GM19023 (cell line): ENCODE results near the gene ZNF205.
"Not testable (repeated sequence)": the region's sequence is repeated elsewhere in the genome, so short reads cannot be mapped to it uniquely, and the experiment has no call there.

Experiments
- ATAC-seq: cut with Tn5 transposase; IDR thresholded peaks from one replicate; pipeline ENCODE4 v1.9.1; 2021; ENCODE audit warnings: mild to moderate bottlenecking, moderate library complexity; ENCODE audit not compliant: unreplicated experiment

ZNF205 gene

DNA sequence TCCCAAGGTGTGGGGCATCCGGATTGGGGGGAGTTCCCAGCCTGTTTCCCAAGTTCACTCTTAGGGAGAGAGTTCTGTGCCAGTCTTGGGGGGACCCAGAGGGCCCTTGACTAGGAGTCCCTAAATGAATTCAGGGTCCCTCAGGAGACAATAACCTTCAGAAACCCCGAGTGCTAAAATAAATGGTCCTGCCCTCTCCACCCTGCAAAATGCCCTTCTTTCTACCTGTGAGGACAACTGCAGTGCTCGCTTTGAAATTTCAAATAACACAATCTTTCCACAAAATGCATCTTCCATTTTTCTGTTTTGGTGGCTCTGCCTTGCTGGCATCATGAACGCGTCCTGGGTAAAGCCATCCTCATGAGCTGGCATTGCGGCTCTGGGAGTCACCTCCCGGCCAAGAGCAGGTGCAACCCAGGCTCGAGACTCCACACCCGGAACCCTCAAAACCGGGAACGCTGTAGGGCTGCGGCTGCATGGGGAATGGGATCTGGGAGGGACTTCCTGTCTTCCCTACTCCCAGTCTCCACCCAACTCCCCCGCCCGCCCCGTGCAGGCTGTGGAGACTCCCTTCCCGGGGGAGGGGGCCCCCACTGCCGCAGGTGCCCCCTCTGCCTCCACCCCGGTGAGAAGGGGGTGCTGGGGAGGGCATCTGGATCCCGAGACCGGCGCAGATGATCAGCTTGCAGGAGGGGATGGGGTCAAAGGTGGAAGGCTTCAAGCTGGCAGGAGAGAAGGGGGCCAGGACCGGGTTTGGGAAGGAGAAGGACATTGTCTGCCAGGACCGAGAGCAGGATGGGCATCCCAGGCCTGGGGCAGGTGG lies at the start of gene ZNF205:
Gene ZNF205 (plus strand): TSS at position 529 of the 823 bp plus-strand sequence. CDS start 845 bp downstream, outside the sequence.
- ATAC-seq: no peak

DNA sequence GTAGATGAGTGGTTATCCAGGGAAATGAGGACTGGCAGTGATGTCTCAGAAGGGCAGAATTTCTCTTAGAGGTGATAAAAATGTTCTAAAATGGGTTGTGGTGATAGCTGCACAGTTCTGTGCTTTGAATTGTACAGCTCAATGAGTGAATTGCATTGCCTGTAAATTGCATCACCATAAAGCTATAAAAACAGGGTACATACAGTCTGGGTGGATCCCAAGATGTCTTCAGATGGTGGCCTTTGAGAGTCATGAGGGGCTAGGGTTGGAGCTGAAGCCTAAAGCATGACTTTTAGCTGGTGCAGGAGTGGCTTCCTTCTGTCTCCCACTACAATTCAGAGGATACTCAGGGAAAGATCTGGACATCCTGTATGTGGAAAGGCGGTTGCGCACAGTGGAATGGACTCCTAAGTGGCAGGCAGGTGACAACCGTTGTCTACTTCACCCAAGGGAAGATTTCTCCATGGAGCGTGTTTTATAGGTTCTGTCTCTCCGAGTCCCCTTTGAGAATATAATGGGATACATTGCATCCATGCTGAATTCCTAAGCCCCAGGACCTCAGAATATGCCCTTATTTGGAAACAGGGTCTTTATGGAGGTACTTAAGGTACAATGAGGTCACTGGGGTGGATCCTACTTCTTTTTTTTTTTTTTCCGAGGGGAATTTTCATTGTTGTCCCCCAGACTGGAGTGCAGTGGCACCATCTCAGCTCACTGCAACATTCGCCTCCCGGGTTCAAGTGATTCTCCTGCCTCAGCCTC lies 48.6 kb upstream of the ZNF205 start:
- no peak for ATAC-seq

GRCh38 chr16:3065069-3065741 lies 47.2 kb upstream of the ZNF205 start, which contains the start of gene IL32:
Gene IL32, plus strand, starts transcription at chr16:3065640. Its CDS starts 172 bp downstream, at chr16:3065812.
- no peak for ATAC-seq

DNA sequence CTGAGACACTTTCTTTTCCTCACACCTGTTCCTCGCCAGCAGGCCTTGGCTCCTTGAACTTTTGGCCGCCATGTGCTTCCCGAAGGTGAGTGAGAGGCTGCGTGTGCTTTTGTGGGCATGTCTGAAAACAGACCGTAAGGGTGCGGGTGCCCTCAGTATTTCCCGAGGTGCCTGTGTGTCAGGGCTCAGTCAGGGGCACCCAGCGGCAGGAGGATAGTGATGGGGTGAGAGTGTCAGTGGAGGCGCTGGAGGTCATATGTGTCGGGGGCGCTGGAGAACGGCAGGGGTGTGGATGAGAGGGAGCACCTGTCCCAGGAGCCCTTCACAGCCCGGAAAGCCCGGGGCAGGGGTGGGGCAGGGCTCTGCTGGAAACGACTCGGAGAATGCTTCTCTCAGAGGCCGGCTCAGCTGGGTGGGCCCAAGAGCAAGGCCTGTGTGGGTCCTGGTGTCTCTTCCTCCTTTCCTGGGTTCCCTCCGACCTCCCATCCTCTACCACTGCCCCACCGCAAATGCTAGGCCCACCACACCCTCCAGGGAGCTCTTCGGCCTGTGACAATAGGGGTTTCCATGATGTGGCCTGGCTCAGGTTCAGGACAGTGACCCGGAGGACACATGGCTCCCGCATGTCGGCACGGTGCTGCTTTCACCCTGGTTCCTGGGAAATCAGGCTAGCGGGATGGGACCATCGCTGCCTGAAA lies 46.5 kb upstream of the ZNF205 start:
- no peak for ATAC-seq

- ATAC-seq: no peak
Observed at GRCh38 chr16:3066440-3066748, 46.0 kb upstream of the ZNF205 start.

GRCh38 chr16:3068487-3068886 lies 43.9 kb upstream of the ZNF205 start:
- no peak for ATAC-seq

- not testable (repeated sequence) for ATAC-seq
Observed at GRCh38 chr16:3069146-3069545, 43.2 kb upstream of the ZNF205 start.

GRCh38 chr16:3070608-3071111 lies 41.7 kb upstream of the ZNF205 start:
- ATAC-seq: no peak

GRCh38 chr16:3071655-3072054 lies 40.7 kb upstream of the ZNF205 start:
- no peak for ATAC-seq

DNA sequence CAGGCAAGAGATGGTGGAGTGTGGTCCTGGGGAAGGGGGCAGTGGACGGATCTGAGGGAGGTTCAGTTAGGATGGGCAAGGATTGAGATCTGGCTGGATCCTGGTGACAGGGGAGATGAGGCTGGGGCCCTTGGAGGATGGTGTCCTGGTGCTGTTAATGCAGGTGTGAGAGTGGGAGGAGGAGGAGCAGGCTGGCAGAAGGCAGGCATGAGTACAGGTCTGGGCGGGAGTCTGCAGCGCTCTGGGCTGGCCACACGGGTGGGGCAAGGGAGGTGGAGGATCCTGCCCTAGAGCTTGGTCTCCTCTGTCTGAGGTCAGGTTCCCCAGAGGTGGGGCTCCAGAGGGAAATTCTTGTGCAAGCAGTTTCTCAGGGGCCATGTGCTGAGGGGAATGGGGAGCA lies 40.2 kb upstream of the ZNF205 start:
- ATAC-seq: not testable (repeated sequence)

DNA sequence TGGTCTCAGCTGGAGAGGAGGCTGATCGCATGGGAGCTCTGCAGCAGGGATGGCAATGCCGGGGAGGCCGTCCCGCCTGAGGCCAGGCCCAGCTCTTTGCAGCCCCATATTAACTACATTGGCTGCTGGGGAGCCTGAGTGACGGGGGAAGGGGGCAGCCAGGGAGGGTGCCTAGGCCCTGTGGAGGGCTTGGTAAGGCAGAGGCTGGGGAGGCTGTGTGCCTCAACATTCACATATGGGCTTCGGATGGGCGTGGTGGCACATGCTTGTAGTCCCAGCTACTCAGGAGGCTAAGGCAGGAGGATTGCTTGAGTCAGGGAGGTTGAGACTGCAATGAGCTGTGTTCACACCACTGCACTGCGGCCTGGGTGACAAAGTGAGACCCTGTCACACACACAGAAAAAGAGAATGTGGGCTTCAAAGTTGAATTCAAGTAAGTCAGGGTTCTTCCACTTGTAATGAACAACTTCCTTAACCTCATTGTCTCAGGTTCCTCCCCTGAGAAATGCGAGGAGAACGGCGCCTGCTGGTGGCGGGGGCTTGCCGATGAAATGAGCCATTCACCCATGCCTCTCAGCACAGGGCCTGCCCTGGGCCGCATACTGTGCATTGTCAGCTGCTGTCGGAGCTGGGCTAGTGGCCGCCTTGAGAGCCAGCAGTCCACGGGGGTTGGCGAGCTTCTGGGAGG lies 39.7 kb upstream of the ZNF205 start:
- not testable (repeated sequence) for ATAC-seq

- ATAC-seq: no peak
Observed at GRCh38 chr16:3073448-3073847, 38.9 kb upstream of the ZNF205 start.

DNA sequence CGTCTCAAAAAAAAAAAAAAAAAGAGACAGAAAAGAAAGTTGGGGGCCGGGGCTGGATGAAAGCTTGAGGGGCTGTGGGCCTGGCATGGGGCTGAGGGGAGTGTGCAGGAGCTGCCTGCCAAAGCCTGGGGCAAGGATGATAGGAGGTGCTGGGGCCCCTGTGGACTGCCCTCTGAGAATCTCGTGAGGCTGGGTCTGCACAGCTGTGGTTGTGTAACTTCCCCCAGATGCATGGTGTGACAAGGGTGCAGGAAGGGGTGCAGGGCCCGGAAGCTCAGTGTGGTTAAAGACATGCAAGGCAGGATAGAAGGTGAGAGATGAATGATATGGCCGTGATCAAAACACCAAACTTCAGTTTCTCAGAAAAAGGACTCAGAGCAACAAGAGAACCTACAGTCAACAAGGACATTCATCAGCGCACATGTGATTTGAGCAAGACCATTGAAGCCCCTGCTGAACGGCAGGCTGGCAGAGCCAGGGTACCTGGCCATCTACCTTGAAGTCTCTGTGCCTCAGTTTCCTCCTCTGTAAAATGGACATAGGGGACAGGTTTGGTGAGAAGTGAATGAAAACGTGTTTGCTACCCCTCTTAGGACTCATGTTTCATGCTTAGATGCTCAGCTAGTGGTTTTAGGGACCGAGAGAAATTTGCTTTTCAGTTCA lies 37.4 kb upstream of the ZNF205 start:
- ATAC-seq: peak; percentile 74

- no peak for ATAC-seq
Observed at GRCh38 chr16:3075523-3075915, 36.9 kb upstream of the ZNF205 start.

- not testable (repeated sequence) for ATAC-seq
Observed at GRCh38 chr16:3075946-3076345, 36.4 kb upstream of the ZNF205 start.

- no peak for ATAC-seq
Observed at GRCh38 chr16:3076577-3076976, 35.8 kb upstream of the ZNF205 start.

DNA sequence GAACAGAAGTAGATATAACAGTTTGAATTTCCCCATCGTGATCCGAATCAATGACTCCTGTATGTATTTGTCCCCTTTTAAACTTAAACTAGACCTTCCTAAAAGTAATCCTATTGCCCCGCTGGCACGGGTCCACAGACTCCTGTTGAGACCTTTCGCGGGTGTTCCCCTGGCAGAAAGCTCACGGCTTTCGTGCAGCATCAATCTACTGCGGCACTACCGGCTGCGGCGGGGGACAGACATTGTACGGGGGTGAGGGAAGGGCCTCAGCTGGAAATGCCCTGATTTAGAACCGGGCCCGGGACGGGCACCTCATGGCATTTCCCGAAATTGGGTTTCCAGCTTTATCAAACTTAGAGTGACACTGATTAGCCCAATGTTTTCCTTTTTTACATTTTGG lies 32.4 kb upstream of the ZNF205 start:
- no peak for ATAC-seq

- ATAC-seq: not testable (repeated sequence)
Observed at GRCh38 chr16:3081957-3082356, 30.4 kb upstream of the ZNF205 start.

- ATAC-seq: not testable (repeated sequence)
Observed at GRCh38 chr16:3083408-3083807, 29.0 kb upstream of the ZNF205 start.

GRCh38 chr16:3084491-3084890 lies 27.9 kb upstream of the ZNF205 start:
- ATAC-seq: no peak
